ENCODE results near the gene SETMAR. TPM values are rescaled to one million over a fixed set of nuclear protein-coding genes. Genes with fewer than 3 reads are reported as not detected.
"Not testable (repeated sequence)": the region's sequence is repeated elsewhere in the genome, so short reads cannot be mapped to it uniquely, and the experiment has no call there.

The SETMAR gene
- total RNA-seq, 2 donors from 2014 or later: 7.9 to 16.1 TPM

DNA sequence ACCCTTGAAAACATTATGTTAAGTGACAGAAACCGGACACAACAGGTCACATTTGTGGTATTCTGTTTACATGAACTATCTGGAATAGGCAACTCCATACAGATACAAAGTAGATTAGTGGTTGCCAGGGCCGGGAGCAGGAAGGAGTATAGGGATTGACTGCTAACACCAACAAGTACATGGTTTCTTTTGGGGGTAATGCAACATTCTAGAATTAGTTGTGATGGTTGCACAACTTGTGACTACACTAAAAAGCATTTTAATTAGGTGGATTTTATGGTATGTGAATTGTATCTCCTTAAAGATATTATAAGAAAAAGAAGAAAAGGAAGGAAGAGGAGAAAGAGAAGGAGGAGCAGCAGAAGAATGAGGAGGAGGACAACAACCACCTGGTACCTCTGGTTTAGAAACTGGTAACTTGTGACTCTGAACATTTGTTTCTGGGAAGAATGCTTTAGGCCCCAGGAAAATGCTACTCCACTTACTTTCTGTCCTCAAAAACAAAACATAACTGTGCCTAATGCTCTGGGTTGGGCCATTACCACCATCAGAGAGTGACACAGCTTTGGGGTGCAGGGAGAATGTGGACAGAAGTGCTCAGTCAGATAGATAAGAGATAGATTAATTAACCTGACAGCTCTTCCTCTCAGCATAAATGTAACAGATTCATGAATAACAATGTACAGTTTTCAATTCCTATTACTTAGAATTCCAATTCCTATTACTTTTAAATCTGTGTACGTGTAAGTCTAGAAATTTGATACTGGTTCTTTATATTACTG, 20.3 kb downstream of the SETMAR start:
- no peak for DNase-seq
- H3K9ac ChIP-seq (ENCODE audit: low read depth in 2 of 2, low read length in 2 of 2): no peak overlapping the region
- no peaks in the 10 kb centered on the region for H3K4me1 ChIP-seq
- H3K9me3 ChIP-seq: no peaks in the 10 kb centered on the region
- no peaks in the 10 kb centered on the region for H3K36me3 ChIP-seq
- no peak overlapping the region for H3K4me3 ChIP-seq
- TF ChIP-seq, protein P1, sequence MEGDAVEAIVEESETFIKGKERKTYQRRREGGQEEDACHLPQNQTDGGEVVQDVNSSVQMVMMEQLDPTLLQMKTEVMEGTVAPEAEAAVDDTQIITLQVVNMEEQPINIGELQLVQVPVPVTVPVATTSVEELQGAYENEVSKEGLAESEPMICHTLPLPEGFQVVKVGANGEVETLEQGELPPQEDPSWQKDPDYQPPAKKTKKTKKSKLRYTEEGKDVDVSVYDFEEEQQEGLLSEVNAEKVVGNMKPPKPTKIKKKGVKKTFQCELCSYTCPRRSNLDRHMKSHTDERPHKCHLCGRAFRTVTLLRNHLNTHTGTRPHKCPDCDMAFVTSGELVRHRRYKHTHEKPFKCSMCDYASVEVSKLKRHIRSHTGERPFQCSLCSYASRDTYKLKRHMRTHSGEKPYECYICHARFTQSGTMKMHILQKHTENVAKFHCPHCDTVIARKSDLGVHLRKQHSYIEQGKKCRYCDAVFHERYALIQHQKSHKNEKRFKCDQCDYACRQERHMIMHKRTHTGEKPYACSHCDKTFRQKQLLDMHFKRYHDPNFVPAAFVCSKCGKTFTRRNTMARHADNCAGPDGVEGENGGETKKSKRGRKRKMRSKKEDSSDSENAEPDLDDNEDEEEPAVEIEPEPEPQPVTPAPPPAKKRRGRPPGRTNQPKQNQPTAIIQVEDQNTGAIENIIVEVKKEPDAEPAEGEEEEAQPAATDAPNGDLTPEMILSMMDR (IDR thresholded peaks at IDR 0.05): no peak
- no peaks in the 10 kb centered on the region for H3K27me3 ChIP-seq
- intact Hi-C loops (cut with DNase I): no loop called here
- no peak overlapping the region for H3K27ac ChIP-seq

DNA sequence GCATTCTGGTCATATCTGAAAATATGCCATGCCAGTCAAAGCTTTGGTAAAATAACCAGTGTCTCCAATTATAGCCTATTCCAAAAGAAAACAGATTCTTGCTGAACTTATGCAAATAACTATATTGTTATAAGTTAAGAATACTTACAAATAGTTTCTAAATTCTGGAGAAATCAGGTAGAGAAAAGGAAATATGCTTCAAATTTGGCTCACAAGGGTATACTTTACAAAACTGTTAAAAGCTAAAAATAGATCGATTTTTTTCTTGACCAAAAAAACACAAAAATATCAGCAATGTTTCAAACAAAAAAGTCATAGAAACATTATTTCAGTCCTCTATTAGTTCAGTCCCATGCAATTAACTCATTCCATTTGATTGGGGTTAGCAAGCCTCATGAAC, 23.7 kb downstream of the SETMAR start:
- H3K4me3 ChIP-seq: no peak overlapping the region
- no peak overlapping the region for H3K27ac ChIP-seq
- DNase-seq: no peak
- H3K9ac ChIP-seq (ENCODE audit: low read depth in 2 of 2, low read length in 2 of 2): no peak overlapping the region
- TF ChIP-seq, protein P1 (IDR thresholded peaks at IDR 0.05): no peak
- H3K4me1 ChIP-seq: no peaks in the 10 kb centered on the region
- no peaks in the 10 kb centered on the region for H3K9me3 ChIP-seq
- H3K36me3 ChIP-seq: no peaks in the 10 kb centered on the region
- no peaks in the 10 kb centered on the region for H3K27me3 ChIP-seq
- intact Hi-C loops (cut with DNase I): no loop called here

DNA sequence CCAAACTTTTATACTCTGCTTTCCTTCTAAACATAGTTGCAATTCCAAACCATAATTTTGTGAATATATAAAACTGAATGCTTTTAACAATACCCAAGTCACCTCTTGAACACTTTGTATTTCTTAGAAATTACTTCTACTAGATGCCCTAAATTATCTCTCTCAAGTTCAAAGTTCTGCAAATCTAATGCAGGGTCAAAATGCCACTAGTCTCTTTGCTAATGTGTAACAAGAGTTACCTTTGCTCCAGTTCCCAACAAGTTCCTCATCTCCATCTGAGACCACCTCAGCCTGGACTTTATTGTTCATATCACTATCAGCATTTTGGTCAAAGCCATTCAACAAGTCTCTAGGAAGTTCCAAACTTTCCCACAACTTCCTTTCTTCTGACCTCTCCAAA, 26.6 kb downstream of the SETMAR start:
- H3K4me3 ChIP-seq; H3K9ac ChIP-seq (ENCODE audit: low read depth in 2 of 2, low read length in 2 of 2); DNase-seq; H3K4me1 ChIP-seq; H3K27me3 ChIP-seq; H3K36me3 ChIP-seq; H3K27ac ChIP-seq; intact Hi-C loops (cut with DNase I); H3K9me3 ChIP-seq: not testable (repeated sequence)

DNA sequence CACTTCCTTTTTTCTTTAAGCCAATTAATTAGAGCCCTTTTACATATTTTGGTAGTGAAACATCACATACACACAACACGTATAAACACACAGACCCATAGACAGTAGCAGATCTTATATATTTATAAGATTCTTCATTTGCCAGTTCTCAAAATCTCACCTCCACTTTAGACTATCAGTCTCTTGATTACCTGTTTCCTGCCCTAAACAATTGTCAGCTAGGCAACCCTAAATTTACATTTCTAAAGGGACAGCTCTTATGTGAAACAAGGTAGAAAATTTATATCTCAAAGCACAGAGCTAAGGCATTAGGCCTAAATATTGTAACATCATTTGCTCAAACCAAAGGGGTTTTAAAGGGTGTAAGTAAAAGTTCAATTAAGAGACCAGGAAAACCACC, 28.9 kb downstream of the SETMAR start:
- H3K27ac ChIP-seq: no peak overlapping the region
- DNase-seq: no peak
- no peaks in the 10 kb centered on the region for H3K27me3 ChIP-seq
- no peak overlapping the region for H3K9ac ChIP-seq (ENCODE audit: low read depth in 2 of 2, low read length in 2 of 2)
- H3K4me1 ChIP-seq: no peaks in the 10 kb centered on the region
- H3K4me3 ChIP-seq: no peak overlapping the region
- H3K9me3 ChIP-seq: no peaks in the 10 kb centered on the region
- intact Hi-C loops (cut with DNase I): no loop called here
- TF ChIP-seq, protein P1 (IDR thresholded peaks at IDR 0.05): no peak
- H3K36me3 ChIP-seq: no peaks in the 10 kb centered on the region

DNA sequence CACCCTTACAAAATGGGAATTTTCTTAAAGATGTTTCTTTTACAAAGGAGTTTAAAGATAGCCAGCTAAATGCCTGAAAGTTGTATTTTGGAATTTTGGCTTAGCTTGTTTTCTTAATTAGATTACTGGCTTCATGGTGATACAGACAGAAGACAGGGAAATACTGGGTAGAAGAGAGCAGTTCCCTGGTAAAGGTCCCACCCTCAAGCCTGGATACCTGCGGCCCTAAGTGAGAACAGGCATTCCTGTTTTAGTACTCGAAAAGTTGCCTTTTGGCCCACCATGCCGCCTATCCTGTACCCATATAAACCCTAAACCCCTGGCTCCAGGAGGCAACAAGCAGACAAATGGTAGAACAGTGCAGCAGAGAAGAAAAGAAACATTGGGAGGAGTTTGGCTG, 29.4 kb downstream of the SETMAR start:
- no peak overlapping the region for H3K27ac ChIP-seq
- H3K4me1 ChIP-seq: no peaks in the 10 kb centered on the region
- intact Hi-C loops (cut with DNase I): no loop called here

DNA sequence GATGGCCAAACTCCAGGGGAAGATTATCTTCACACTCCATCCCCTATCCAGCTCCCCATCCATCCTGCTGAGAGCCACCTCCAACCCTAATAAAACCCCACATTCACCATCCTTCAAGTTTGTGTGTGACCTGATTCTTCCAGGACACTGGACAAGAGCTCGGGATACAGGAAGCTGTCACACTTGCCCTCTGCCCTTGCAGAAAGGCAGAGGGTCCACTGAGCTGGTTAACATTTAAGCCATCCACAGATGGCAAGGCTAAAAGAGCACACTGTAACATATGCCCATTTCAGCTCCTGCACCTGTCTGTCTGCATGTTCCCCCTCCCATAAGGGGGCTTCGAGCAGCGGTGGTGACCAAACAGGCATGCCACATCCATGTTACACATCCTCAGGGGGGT, 29.8 kb downstream of the SETMAR start:
- TF ChIP-seq, protein P1 (IDR thresholded peaks at IDR 0.05): no peak
- H3K4me3 ChIP-seq: no peak overlapping the region
- no peaks in the 10 kb centered on the region for H3K27me3 ChIP-seq
- no peak overlapping the region for H3K9ac ChIP-seq (ENCODE audit: low read depth in 2 of 2, low read length in 2 of 2)
- H3K4me1 ChIP-seq: no peaks in the 10 kb centered on the region
- DNase-seq: no peak
- intact Hi-C loops (cut with DNase I): no loop called here
- H3K9me3 ChIP-seq: no peaks in the 10 kb centered on the region
- no peaks in the 10 kb centered on the region for H3K36me3 ChIP-seq
- no peak overlapping the region for H3K27ac ChIP-seq

More for the DNA sequence above, 29.4 kb downstream of the SETMAR start:
- H3K4me3 ChIP-seq: no peak overlapping the region
- no peak for DNase-seq
- H3K36me3 ChIP-seq: no peaks in the 10 kb centered on the region
- no peaks in the 10 kb centered on the region for H3K9me3 ChIP-seq
- H3K9ac ChIP-seq (ENCODE audit: low read depth in 2 of 2, low read length in 2 of 2): no peak overlapping the region
- no peaks in the 10 kb centered on the region for H3K27me3 ChIP-seq
- TF ChIP-seq, protein P1 (IDR thresholded peaks at IDR 0.05): no peak

All from colonic mucosa (tissue), 4 donors.